Muscle layer of colon (tissue), 2 donors: ENCODE data around the gene CYP2E1.
"Not testable (repeated sequence)": the region's sequence is repeated elsewhere in the genome, so short reads cannot be mapped to it uniquely, and the experiment has no call there.

ENCODE experiments used
- H3K27ac ChIP-seq: one replicate; pipeline ENCODE4 v1.7.0; 2013; ENCODE audit warnings: low read depth, mild to moderate bottlenecking, low read length, moderate library complexity
- H3K27me3 ChIP-seq, 2 donors: one replicate each; pipeline ENCODE4 v1.7.0; 2013; ENCODE audit warnings: low read length in 2 of 2, mild to moderate bottlenecking in 2 of 2; ENCODE audit not compliant: insufficient read depth in 2 of 2, control insufficient read depth in 1 of 2
- H3K36me3 ChIP-seq: one replicate; pipeline ENCODE4 v1.7.0; 2013; ENCODE audit warnings: mild to moderate bottlenecking, low read length; ENCODE audit not compliant: insufficient read depth
- H3K4me1 ChIP-seq: one replicate; pipeline ENCODE4 v1.7.0; 2013; ENCODE audit warnings: mild to moderate bottlenecking, low read length; ENCODE audit not compliant: insufficient read depth
- H3K4me3 ChIP-seq, 2 donors: one replicate each; pipeline ENCODE4 v1.7.0; 2013; ENCODE audit warnings: low read length in 2 of 2, low read depth in 1 of 2, mild to moderate bottlenecking in 1 of 2, moderate library complexity in 1 of 2
- H3K9ac ChIP-seq: one replicate; pipeline ENCODE4 v1.7.0; 2013; ENCODE audit warnings: low read length
- H3K9me3 ChIP-seq: one replicate; pipeline ENCODE4 v1.7.0; 2013; ENCODE audit warnings: mild to moderate bottlenecking, low read length
- donor health status: abdominal sarcoma.
- donor health status: Adenocarcinoma of cecum.

Gene CYP2E1

DNA sequence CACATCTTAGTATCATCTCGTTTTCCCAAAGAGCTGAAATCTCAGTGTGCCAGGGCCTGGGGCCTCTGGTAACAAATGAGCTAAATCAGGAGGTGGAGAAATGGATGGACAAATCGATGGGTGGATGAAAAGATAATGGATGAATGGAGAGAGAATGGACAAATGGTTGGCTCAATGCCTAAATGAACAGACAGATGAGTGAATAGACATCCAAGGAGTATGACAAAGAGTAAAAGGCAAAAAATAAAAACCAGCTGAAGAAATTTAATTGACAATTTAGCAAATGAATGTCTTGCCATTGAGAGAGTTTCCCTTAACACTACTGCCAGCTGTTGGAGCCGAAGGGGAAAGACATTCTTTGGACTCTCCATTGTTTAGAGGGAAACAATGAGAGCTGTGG is 30.2 kb downstream of the CYP2E1 start:
- Histone ChIP-seq H3K27me3 (no peaks in the 10 kb centered on the region), H3K9ac (no peak overlapping the region), H3K27ac (no peak overlapping the region), H3K4me1 (no peaks in the 10 kb centered on the region), H3K36me3 (no peaks in the 10 kb centered on the region), H3K4me3 (no peak overlapping the region), H3K9me3 (no peaks in the 10 kb centered on the region)

DNA sequence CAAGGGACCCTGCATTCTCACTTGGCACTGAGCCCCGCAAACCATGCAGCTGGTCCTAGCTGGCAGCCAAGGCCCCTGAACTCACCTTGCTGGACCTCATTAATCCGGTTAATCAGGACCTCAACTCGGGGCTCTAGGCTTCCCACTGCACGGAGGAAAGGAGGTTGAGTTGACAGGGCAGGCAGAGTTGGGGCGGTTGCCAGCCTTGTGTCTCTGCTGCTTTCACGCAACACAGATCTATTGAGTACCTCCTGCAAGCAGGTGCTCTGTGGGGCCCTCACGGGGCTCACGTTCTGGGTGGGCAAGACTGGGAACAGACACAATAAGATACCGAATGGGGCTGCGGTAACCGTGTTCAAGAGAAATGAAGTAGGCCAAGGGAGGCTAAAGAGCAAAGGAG is 32.1 kb downstream of the CYP2E1 start:
- no peak overlapping the region for H3K27ac ChIP-seq
- no peaks in the 10 kb centered on the region for H3K36me3 ChIP-seq
- H3K9ac ChIP-seq, result no peak overlapping the region
- no peaks in the 10 kb centered on the region for H3K27me3 ChIP-seq
- H3K9me3 ChIP-seq, result no peaks in the 10 kb centered on the region
- H3K4me1 ChIP-seq, result no peaks in the 10 kb centered on the region
- no peak overlapping the region for H3K4me3 ChIP-seq

DNA sequence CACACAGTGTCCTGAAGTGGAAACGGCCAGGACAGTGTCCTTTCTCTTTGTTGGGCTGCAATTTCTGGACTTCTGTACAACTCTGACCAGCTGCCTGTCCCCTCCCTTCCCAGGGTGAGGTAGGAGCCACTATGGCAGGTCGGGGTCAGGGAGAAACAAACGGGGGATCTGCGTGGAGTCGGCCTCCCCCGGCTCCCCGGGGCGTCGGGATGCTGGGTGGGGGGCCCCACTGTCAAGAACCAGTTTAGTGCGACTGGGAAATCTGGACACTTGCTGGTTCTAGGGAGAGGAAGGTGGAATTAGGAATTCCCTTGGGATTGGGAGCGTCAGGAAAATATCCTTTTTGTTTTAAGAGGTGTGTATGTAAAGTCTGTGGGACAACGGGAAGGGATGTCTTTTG is 37.7 kb downstream of the CYP2E1 start:
- H3K36me3 ChIP-seq, result no peaks in the 10 kb centered on the region
- no peaks in the 10 kb centered on the region for H3K9me3 ChIP-seq
- no peak overlapping the region for H3K27ac ChIP-seq
- no peaks in the 10 kb centered on the region for H3K4me1 ChIP-seq
- H3K4me3 ChIP-seq, result no peak overlapping the region
- no peak overlapping the region for H3K9ac ChIP-seq
- peaks cover 0 to 17% of the 10 kb centered on the region in 2 donors for H3K27me3 ChIP-seq

DNA sequence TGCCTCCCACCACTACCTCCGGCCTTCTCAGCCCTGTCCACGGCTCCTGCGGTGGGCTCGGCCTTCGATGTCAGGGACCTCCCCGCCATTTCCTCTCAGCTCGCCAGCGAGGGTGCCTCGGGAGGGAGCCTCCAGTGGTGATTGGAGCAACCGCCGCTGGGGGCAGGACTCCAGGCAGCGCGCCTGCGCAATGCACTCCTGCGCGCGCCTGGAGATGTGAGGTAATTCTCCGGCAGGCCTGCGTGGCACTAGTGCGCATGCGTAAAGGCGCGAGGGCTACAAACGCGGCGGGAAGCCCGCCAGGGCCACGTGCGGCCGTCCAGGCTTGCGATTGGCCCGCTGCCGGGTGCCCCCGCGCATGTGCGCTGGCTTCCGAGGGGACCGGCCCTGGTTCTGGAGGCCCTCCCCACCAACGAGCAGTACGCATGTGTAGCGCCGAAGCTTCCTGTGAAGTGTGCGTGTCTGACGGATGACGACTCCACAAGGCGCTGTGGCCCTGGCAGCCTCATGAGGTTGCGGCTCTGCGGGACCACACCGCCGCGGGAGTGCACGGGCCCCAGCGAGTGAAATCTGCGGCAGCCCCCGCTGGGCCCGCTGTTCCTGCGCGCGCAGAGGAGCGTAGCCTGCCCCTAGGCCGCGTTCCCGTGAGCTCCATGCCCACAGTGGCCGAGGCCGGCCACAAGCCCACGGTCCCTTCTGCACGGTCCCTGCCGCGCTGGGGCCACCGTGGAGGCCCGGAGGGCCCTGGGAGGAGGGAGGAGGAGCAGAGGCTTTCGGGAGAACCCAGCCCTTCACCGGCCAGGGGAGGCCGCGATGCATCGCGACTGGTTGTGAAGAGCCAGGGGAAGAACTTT is 38.5 kb downstream of the CYP2E1 start, which contains the start of gene SYCE1:
TSS of gene SYCE1 (minus strand) at position 143 of the 854 bp plus-strand sequence. CDS start at position 89, 54 bp downstream.
- no peaks in the 10 kb centered on the region for H3K4me1 ChIP-seq
- no peak within 1 kb of the TSS for H3K4me3 ChIP-seq
- peaks cover 0 to 17% of the 10 kb centered on the region in 2 donors for H3K27me3 ChIP-seq
- H3K36me3 ChIP-seq, result no peaks in the 10 kb centered on the region
- H3K27ac ChIP-seq, result no peak within 1 kb of the TSS
- H3K9me3 ChIP-seq, result no peaks in the 10 kb centered on the region
- no peak within 1 kb of the TSS for H3K9ac ChIP-seq

DNA sequence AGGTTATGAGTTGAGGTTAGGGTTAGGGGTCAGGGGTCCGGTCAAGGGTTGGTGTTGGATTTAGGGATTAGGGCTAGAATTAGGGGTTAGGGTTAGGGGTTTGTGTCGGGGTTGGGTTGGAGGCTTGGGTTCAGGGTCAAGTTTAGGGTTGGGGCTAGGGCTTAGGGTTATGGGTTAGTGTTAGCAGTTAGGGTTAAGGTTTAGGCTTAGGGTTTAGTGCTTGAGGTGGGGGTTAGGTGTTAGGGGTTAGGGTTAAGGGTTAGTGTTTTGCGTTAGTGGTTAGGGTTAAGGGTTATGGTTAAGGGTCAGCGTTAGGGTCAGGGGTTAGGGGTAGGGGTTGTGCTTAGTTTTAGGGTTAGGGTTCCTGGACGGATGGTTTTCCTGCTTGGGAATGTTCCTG is 40.0 kb downstream of the CYP2E1 start:
- Histone ChIP-seq H3K9ac (no peak overlapping the region), H3K9me3 (no peaks in the 10 kb centered on the region), H3K4me3 (no peak overlapping the region), H3K4me1 (no peaks in the 10 kb centered on the region), H3K27ac (no peak overlapping the region), H3K36me3 (no peaks in the 10 kb centered on the region), H3K27me3 (peaks cover 0 to 17% of the 10 kb centered on the region in 2 donors)

DNA sequence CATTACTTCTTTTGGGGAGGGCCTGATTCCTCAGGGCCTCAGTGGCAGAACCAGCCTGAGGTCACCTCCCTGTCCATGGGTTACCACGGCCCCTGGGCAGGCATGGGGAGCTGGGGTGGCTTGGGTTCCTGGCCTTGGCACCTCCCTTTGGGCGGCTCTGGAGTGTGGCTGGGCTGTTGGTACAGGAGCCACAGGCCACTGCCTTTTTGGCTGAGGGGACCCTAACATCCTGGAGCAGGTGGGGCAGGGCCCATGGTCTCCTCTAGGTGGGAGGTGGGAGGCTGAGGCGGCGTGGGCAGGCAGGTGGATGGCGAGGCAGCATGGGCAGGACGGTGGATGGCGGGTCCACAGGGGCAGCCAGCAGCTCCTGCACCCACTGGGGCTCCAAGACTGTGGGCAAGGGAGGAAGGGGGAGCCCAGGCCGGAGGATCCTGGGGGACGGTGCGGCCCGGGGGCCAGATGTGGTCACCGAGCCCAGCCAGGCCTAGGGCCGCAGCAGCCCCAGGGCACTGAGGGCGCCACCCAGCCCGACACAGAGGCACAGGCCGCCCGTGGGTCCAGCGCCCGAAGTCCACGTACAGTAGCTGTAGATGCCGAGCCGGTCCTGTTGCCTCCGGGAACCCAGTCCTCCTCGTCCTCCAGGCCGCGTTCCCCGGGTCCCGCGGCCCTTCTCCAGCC is 40.6 kb downstream of the CYP2E1 start:
- peaks cover 0 to 17% of the 10 kb centered on the region in 2 donors for H3K27me3 ChIP-seq
- H3K4me1 ChIP-seq, result no peaks in the 10 kb centered on the region
- no peaks in the 10 kb centered on the region for H3K9me3 ChIP-seq
- H3K4me3 ChIP-seq, result no peak overlapping the region
- H3K9ac ChIP-seq, result no peak overlapping the region
- no peak overlapping the region for H3K27ac ChIP-seq
- H3K36me3 ChIP-seq, result no peaks in the 10 kb centered on the region

DNA sequence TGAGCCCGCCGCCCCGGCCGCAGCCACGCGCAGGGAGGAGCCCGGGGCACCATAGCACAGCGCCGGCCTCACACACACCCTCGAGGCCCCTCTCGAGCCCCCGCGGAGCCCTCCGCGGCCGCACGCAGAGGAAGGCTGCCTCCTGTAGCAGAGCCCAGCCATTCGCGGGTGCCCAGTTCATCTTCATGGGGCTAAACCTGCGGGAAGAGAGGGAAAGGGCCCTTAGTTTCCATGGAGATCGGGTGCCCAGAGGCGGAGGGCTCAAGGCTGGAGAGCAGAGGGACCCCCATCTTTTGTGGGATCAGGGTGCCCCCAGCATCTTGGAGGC is 41.1 kb downstream of the CYP2E1 start:
- no peaks in the 10 kb centered on the region for H3K4me1 ChIP-seq
- H3K4me3 ChIP-seq, result no peak overlapping the region
- no peaks in the 10 kb centered on the region for H3K36me3 ChIP-seq
- H3K27me3 ChIP-seq, result peaks cover 0 to 17% of the 10 kb centered on the region in 2 donors
- no peak overlapping the region for H3K27ac ChIP-seq
- no peaks in the 10 kb centered on the region for H3K9me3 ChIP-seq
- no peak overlapping the region for H3K9ac ChIP-seq

DNA sequence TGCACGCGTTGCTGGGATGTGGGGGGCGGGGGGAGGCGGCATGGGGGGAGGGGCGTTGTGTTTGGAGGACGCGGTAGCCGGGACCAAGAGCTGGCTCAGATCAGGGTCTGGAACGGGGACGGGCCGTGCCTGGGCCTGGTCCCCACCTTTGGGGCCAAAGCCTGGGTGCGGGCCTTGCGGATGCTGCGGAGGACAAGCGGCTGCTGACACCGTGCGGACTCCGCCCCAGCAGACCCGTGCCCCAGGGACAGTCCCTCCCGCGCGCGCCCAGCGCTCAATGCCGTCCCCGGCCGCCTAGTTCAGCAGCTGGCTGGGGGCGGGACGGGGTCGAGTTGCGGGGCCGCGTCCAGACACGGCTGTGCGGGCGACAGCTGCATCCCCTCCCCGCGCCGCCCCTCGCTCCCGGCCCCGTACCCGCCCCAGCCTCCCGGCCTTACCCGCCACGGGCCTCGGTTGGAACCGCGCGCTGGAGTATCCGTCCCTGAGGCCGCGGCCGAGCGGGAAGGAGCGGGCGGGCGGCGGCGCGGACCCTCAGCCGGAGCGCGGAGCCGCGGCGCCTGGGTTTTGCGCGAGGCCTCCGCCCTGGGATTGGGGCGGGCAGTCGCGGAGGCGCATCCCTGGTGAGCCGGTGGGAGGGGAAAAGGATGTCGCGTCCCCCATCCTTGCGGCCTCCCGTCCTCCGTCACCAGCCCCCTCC is 41.8 kb downstream of the CYP2E1 start:
- H3K4me3 ChIP-seq, H3K36me3 ChIP-seq, H3K9me3 ChIP-seq, H3K4me1 ChIP-seq, H3K27ac ChIP-seq, H3K9ac ChIP-seq: not testable (repeated sequence)
- H3K27me3 ChIP-seq, result peaks cover 0 to 17% of the 10 kb centered on the region in 2 donors

DNA sequence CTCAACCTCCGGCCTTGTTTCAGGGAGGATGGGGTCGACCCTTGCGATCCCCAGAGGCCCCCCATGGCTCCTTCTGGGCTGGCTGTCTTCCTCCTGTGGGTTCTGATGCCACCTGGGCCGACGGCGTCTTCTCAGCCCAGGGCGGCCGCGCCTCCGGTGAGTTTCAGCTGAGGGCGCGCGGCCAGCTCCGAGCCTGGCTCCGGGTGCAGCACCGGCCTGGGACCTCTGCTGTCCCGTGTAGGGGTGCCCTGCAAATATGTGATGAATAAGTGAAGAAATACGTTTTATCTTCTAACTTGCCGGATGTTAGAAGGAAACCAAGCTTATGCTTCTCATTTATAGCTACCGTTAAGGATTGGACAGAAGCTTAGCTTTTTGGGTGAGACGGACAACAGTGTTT is 42.6 kb downstream of the CYP2E1 start:
- H3K4me1 ChIP-seq, H3K36me3 ChIP-seq, H3K4me3 ChIP-seq, H3K27ac ChIP-seq, H3K9ac ChIP-seq, H3K9me3 ChIP-seq: not testable (repeated sequence)
- H3K27me3 ChIP-seq, result peaks cover 0 to 17% of the 10 kb centered on the region in 2 donors

DNA sequence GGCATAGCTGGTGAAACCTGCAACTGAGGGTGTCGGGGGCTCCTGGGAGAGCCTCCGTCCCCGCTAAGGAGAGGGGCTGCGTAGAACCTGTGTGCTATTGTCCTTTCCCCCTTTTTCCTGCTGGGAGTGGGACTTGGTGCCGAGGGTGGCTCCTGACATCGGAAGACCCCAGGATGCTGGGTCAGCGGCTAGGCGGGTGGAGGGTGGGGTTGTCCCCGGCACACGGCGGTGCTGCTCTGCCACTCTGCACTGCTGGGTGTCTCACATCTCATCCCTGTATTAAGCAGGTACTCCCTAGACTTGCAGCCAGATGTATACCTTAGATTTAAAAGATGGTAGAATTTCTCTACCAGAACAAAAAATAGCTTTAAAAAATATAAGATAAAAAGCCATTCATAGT is 44.9 kb downstream of the CYP2E1 start:
- H3K27me3 ChIP-seq, H3K9ac ChIP-seq, H3K36me3 ChIP-seq, H3K4me3 ChIP-seq, H3K9me3 ChIP-seq, H3K4me1 ChIP-seq, H3K27ac ChIP-seq: not testable (repeated sequence)

DNA sequence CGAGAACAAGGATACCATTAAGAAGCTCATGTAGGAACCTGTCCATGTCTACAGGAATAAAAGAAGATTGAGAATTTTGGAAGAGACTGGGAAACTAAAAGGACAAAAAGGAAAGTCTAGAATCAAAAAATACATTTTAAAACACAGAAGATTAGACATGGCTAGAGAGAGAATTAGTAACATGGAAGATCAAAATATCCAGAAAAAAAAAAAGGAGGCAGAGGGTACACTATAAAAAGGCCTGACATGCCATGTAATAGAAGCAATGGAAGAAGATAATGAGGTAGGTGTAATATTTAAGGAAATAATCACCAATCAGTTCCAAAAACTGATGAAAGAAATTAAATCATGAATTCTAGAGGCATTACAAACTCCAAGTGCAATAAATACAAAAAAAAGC is 46.3 kb downstream of the CYP2E1 start:
- H3K27me3 ChIP-seq, H3K27ac ChIP-seq, H3K9ac ChIP-seq, H3K9me3 ChIP-seq, H3K36me3 ChIP-seq, H3K4me3 ChIP-seq, H3K4me1 ChIP-seq: not testable (repeated sequence)
